HG03175 (cell line): Measurements from ENCODE around the gene AUNIP.
"Not testable (repeated sequence)": the region's sequence is repeated elsewhere in the genome, so short reads cannot be mapped to it uniquely, and the experiment has no call there.

ENCODE experiments used
- ATAC-seq: cut with Tn5 transposase; IDR thresholded peaks from one replicate; pipeline ENCODE4 v1.9.1; 2021; ENCODE audit warnings: mild to moderate bottlenecking, moderate library complexity; ENCODE audit not compliant: unreplicated experiment

The AUNIP gene

GRCh38 chr1:25867210-25867991 is 8.1 kb upstream of the AUNIP start:
- ATAC-seq, result no peak

DNA sequence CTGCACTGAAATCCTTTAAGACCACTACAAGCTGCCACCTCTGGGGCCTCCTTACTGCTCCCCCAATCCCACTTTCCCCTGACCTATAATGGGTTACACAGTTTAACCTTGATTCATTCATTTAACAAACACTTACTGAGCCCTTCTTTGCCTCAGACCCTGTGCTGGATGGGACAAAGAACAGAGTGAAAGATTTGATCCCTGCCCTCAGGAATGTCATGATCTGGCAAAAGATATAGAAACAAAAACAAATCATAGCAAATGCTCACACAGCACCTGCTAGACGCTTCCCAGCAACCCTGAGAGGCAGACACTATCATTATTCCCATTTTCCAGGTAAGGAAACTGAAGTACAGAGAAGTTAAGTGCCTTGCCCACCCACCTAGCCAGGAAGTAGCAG is 7.0 kb upstream of the AUNIP start:
- ATAC-seq, result no peak

DNA sequence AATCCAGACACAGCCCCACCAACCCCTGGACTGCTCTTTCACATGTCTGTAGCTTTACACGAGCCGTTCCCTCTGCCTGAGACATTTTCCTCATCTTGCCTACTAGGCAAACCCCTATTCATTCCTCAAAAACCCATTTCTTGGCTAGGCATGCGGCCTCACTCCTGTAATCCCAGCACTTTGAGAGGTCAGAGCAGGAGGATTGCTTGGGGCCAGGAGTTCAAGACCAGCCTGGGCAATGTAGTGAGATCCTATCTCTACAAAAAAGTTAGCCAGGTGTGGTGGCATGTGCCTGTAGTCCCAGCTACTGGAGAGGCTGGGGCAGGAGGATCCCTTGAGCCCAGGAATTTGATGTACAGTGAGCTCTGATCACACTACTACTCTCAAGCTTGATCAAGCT is 5.2 kb upstream of the AUNIP start:
- ATAC-seq, result no peak

DNA sequence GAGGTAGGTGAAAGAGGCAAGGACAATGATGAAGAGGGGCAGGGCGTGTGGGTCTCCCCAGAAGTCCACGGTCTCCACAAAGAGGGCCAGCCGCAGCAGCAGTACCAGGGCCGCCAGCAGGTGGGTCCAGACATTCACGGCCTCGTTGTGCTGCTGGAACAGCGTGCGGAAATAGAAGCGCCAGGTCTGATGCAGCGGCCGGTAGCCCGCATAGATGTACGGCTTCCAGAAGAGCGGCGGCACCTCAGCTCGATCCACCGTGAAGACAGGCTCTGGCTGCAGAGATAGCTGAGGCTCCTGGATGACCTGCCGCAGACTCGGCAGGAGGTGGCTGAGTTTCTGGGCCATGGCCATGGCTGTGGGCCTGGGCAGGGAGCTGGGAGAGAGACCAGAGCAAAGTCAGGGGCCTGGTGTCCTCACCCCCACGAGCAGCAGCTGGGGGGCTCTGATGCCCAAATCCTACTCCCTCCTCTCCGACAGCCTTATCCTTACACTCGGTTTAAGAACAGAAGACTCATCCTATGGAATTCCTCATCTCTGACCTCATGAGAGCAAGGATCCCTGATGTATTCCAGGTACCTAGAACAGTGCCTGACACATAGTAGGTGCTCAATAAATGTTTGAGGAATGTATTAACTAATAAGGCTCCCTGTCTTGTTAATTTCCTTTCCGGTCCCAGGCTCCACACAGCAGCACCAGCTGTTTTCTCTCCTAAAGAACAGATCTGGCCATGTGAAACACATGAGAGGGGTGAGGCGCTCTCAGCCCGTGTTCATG is 4.4 kb upstream of the AUNIP start:
- ATAC-seq, result no peak

- ATAC-seq, result no peak
Observed at GRCh38 chr1:25862785-25863485, 3.7 kb upstream of the AUNIP start.

DNA sequence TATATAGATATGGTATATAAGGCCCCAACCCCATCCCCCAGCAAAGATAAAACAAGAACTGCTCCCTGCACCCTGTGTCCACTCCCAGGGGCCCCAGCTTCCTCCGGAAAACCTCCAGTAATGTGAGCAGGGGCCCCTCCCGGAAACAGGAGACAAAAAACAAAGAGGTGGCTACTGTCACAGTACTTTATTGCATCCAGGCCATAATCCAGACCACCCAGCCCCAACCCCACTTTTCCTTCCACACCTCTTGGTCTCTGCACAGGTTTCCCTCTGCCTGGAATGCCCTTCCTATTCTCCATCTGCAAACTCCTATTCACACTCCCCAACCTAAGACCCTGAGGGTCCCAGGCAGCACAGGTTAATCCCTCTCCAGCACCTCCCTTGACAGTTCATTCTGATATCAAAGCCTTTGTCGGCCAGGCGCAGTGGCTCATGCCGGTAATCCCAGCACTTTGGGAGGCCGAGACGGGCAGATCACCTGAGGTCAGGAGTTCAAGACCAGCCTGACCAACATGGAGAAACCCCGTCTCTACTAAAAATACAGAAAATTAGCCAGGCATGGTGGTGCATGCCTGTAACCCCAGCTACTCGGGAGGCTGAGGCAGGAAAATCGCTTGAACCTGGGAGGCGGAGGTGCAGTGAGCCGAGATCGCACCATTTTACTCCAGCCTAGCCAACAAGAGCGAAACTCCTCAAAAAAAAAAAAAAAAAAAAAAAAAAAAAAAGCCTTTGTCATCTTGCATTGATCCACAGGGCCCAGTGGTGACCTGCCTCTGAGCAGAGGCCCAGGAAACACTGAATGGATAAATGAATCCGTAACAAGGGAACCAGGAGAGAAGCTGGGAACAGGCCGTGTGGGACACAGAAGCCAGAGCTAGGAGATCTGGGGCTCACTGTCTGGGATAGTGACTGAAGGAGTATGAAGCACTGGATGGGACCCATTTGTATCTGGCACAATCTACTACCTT is 2.3 kb upstream of the AUNIP start:
- ATAC-seq, result no peak

DNA sequence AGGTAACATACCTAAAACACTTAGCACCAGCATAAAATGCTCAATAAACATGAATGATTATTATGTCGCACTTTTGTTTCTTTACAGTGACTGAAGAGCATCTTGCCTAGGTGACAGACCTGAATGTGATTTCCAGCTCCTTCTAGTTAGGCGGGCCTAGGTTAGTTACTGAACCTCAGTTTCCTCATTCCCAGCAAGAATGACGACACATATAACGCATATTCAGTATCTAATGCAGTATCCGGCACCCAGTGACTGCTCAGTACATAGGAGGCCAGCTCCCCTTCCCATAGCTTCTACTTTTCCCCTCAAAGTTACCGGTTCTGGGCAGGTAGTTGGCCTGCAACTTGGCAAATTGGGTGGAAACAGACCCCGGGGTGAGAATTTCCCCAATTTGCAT is 763 bp downstream of the AUNIP start:
- no peak for ATAC-seq

DNA sequence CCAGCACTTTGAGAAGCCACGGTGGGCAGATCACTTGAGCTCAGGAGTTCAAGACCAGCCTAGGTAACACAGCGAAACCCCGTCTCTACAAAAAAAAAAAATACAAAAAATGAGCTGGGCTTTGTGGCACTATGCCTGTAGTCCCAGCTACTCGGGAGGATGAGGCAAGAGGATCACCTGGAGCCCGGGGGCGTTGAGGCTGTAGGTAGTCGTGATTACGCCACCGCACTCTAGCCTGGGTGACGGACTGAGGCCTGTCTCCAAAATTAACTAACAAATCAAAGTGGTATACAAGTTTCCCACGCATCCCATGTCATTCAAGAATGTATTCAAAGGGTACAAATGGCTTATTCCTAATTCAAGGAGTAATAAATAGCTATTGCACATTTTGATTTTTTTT is 2.4 kb downstream of the AUNIP start:
- ATAC-seq, result no peak

DNA sequence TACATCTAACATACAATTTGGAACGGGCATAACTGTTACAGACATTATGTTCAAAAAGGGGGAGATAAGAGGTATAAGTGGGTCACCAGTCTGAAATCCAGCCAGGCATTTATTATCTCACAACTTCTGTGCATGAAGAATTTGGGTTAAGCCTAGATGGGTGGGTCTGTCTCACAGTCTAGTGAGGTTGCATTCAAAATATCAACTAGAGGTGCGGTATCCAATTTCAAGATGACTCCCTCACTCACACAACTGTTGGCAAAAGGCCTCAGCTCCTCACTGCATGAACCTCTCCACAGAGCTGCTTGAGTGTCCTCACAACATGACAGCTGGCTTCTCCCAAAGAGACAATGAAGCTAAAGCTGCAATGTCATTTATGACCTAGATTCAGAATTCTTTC is 4.7 kb downstream of the AUNIP start:
- ATAC-seq, result no peak

GRCh38 chr1:25848531-25848930 is 10.7 kb downstream of the AUNIP start:
- ATAC-seq, result no peak

GRCh38 chr1:25847929-25848328 is 11.3 kb downstream of the AUNIP start:
- ATAC-seq, result no peak

DNA sequence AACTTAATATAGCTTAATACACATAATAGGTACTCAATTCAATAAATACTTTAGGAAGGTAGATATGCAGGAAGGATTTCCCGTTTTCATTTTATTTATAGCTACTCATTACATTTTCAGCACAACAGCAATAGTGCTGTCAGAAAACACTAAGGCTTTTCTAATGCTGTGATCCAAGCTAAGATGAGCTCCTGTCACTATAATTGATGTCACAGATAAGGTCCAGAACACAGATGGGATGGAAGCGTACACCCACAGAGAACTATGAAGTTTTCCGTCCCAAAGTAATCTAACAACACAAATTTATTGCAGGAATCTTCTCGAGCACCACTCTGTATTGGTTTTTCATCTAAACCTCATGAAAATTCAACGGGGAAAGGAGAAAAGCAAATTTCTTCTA is 13.6 kb downstream of the AUNIP start:
- no peak for ATAC-seq

- no peak for ATAC-seq
Observed at GRCh38 chr1:25844536-25845337, 14.5 kb downstream of the AUNIP start.

DNA sequence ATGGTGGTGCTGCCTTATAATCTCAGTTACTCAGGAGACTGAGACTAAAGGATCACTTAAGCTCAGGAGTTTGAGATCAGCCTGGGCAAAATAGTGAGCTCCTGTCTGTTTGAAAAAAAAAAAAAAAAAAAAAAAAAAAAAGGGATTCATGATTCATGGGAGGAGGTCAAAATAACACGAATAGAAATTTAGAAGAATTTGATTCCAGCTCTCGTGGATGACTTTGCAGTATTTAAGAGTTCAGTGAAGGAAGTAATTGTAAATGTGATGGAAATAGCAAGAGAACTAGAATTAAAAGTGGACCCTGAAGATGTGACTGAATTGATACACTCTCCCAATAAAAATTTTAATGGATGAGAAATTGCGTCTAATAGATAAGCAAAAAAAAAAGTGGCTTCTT is 15.8 kb downstream of the AUNIP start:
- ATAC-seq, result no peak

DNA sequence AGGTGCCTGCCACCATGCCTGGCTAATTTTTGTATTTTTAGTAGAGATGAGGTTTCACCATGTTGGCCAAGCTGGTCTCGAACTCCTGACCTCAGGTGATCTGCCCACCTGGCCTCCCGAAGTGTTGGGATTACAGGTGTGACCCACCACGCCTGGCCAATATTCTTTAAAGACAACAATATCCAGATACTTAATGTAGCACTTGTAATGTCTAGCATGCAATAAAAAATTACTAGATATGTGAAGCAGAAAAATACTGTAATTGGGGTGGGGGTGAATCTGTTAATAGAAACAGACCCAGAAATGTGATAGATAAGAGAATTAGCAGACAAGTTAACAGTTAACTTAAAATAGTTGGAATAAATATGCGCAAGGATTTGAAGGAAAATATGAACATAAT is 19.4 kb downstream of the AUNIP start:
- ATAC-seq, result not testable (repeated sequence)

DNA sequence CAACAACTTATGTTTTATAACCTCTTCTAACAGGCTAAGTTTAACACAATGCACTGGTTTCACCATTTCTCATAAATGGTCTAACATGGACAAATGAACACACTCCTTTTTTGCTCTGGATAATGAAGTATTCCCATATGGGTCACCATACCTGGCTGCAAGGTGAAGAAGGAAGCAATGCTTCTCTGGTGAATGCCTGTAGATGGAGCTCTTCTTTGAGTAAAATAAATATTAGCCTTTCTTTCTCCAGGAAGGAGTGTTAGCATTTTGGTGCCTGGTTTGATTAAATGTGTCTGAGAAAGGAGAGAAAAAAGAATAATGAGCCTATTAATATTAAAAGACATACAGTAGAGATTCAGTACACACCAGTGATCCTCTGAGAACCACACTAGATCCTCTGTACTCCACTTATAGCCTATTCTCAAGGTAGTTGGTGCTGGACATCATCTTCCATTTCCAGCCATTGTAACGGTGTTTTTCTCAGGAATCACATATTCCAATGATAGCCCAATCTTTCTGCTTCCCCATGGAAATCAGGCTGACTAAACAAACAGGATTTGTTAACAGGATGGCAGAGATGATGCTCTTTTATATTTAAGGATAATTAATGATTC is 21.9 kb downstream of the AUNIP start:
- ATAC-seq, result no peak

GRCh38 chr1:25836695-25837094 is 22.6 kb downstream of the AUNIP start:
- no peak for ATAC-seq

DNA sequence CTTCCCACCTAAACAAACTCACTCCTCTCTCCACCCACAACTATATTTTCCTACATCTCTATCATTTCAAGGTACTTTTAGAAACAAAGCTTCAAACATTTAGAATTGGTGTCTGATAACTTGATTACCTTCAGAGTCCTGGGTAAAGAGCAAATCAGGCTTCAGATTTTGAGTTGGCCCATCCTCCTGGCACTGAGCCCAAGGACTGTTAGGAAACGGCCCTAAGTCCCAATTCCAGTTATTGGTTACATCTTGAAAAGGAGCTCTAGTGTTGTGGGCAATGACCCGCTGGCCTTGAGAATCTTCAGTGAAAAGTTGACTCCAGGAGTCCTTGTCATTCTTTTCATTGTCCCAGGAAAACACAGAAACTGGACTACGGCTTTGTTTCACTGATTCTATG is 24.4 kb downstream of the AUNIP start:
- no peak for ATAC-seq

DNA sequence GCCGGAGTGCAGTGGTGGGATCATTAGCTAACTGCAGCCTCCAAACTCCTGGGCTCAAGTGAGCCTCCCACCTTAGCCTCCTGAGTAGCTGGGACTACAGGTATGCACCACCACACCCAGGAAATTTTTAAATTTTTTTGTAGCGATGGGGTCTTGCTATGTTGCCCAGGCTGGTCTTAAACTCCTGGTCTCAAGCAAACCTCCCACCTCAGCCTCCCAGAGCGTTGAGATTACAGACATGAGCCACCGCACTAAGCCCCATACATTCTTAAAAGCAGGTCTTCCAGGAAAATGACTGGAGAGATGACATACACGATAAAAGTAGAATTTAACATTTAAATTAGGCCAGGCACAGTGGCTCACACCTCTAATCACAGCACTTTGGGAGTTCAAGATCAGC is 26.1 kb downstream of the AUNIP start:
- no peak for ATAC-seq
